ENCODE measurements around the gene MUCL3.
"Not testable (repeated sequence)": the region's sequence is repeated elsewhere in the genome, so short reads cannot be mapped to it uniquely, and the experiment has no call there.

Gene MUCL3

DNA sequence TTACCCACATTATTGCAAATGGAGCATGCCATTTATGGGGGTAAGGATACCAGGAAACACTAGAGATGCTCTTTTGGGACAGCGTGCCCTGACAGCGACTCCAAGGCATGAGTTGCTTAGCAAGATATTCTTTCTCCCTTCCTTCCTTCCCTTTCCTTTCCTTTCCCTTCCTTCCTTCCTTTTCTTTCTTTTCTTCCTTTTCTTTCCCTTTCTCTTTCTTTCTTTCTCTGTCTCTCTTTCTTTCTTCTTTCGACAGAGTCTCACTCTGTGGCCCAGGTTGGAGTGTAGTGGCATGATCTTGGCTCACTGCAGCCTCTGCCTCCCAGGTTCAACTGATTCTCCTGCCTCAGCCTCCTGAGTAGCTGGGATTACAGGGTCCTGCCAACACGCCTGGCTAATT lies 3.3 kb downstream of the MUCL3 start:
- no peak for DNase-seq (ENCODE audit: low read depth in 2 of 2)

DNA sequence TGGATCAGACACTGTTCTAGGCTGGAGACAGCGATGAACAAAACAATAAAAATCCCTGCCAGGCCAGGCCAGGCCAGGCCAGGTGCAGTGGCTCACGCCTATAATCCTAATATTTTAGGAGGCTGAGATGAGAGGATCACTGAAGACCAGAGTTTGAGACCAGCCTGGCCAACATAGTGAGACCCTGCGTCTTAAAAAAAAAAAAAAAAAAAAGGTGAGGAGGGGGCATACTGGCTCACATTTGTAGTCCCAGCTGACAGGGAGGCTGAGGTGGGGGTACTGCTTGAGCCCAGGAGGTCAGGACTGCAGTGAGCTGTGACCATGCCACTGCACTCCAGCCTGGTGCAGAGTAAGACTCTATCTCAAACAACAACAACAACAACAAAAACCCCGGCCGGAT lies 4.5 kb downstream of the MUCL3 start:
- DNase-seq (ENCODE audit: low read depth in 2 of 2) = no peak

DNA sequence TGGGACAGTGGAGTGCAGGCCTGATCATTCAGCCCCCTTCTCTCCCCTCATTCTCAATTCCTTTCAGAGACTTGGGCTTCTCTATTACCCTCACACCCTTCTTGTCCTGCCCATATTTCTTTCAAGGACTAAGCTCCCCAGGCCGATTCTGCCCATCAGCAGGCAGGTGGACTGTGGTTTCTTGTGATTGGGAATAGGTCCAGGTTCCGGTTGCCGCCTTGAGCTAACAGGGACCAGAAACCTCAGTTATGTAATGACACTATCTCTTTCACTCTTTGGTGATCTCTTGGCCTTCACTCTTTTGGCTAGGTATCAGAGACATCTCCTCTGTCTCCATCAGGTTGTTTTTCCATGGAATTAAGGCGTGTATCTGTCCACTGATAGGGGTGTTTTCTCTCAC lies 6.5 kb downstream of the MUCL3 start:
- DNase-seq (ENCODE audit: low read depth in 2 of 2) = no peak

DNA sequence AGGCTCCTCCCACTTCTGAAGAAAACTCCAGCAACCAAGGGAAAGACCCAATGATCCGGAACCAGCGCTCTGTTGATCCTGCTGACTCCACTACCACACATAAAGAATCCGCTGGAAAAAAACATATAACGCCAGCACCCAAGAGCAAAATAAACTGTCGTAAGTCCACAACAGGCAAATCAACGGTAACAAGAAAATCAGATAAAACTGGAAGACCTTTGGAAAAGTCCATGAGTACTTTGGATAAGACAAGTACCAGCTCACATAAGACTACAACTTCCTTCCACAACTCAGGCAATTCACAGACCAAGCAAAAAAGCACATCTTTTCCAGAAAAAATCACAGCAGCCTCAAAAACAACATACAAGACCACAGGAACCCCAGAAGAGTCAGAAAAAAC lies 8.0 kb downstream of the MUCL3 start:
- no peak for DNase-seq (ENCODE audit: low read depth in 2 of 2)

DNA sequence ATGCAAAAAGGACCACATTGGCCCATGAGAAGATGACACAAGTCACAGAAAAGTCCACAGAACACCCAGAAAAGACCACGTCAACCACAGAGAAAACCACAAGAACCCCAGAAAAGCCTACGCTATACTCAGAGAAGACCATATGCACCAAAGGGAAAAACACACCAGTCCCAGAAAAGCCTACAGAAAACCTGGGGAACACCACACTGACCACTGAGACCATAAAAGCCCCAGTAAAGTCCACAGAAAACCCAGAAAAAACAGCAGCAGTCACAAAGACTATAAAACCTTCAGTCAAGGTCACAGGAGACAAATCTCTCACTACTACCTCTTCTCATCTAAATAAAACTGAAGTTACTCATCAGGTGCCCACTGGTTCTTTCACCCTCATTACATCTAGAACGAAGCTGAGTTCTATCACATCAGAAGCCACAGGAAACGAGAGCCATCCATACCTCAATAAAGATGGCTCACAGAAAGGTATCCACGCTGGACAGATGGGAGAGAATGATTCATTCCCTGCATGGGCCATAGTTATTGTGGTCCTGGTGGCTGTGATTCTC lies 11.2 kb downstream of the MUCL3 start:
- no peak for DNase-seq (ENCODE audit: low read depth in 2 of 2)

DNA sequence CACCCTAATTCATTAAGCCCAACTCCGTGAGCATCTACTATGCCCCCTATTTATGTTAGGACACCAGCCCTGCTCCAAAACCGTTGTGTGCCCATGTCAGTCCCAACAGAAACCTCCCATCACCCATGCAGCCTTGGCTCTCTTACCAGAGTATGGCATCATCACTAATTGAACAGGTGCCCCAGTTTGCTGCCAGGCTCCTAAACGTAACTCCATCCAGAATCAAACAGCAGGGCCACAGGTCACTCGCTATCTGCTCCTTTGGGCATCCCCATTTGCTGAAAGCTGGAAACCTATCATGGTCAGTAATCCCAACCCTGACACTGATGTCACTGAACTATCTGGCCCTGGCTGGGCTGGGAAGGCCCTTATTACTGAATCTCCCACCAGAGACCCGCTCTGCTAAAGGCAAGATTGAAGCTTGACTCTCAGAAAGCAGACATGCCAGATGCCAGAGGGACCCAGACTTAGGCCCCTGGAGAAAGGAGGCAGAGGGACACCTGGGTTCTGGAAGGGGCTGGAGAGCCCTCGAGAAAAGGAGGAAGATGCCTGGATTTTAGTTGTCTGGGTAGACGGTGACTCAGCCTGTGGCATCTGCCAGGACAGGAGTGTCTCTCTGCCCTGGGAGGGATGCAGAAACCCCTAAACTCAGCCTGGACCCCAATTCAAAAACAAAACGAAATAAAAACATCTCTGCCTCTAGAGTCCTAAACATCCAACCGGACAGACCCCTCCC lies 14.0 kb downstream of the MUCL3 start:
- no peak for DNase-seq (ENCODE audit: low read depth in 2 of 2)

DNA sequence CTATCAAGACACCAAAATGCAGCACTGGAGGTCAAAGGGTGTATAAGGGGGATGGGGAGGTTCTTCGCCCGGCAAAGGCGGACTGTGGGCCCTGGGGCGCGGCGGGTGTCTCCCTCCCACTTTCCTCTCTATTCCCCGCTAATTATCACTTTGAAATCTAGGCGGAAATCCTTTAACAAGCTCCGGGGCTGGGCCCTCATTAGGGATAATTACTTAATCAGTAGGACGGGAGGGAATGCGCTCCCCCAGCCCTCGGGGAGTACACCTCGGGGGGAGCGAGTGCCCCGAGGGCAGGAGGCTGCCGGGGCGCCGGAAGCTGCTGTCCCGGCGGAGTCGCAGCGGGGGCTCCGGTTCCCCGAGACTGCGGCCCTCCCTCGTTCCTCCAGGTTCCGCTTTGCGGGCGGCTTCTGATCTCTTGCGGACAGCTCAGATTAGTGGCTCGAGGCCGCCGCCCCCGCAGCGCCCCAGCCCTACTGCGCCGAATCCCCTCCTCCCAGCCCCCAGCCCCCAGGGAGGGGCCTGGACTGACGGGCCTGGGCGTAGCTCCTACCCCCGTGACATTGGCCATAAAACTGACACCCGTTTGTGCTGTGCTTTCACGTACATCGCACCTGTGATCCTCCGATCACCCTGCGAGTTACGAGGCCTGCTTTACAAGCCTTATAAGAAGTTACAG lies 14.7 kb downstream of the MUCL3 start:
- peak; percentile 55 to 77 for DNase-seq (ENCODE audit: low read depth in 2 of 2)

DNA sequence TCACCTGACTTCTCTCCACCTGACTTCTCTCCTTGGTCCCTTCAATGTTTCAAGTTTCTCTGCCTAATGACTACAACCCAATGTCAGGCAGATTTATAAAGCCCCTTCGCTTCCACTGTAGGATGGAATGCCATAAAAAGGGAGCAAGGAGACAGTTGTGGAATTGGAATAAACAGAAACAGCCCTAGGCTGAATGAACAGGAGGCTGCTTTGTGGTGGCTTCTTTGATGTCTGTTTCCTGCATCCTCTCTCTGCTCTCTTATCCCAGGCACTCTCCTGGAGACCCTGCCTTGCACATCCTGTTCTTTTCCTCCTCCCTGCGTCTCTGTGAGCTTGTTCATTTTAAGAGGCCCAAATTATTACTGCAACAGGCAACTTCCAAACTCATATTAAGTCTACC lies 16.9 kb downstream of the MUCL3 start:
- no peak for DNase-seq (ENCODE audit: low read depth in 2 of 2)

DNA sequence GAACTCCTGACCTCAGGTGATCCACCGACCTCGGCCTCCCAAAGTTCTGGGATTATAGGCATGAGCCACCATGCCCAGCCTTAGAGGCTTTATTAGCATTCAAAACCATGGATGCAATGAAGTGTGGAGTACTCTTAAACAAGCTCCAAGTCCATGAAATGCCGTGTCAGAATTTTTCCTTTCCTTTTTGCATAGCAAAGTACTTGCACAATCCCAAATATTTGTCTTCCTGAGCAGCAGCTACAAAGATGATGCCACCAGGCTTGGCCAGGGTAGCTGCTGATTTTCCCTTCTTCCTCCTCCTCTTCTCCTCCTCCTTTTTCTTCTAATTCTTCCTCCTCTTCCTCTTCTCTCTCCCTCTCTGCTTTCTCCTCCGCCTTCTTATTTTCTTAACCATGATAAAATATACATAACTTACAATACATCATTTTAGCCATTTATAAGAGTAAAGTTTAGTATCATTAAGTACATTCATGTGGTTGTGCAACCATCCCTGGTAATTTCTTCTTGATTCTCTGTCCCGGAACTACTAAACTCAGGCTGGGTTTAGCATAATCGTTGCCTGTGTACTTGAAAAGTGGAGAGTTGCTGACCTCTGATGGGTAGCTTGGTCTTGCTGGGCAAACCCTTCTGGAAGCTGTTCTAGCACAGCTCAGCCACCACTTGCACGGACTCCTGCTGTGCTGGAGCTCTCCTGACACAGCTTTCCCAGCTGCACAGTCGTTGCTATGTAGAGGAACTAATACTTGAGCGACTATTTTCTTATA lies 20.3 kb downstream of the MUCL3 start:
- DNase-seq (ENCODE audit: low read depth in 2 of 2) = no peak

DNA sequence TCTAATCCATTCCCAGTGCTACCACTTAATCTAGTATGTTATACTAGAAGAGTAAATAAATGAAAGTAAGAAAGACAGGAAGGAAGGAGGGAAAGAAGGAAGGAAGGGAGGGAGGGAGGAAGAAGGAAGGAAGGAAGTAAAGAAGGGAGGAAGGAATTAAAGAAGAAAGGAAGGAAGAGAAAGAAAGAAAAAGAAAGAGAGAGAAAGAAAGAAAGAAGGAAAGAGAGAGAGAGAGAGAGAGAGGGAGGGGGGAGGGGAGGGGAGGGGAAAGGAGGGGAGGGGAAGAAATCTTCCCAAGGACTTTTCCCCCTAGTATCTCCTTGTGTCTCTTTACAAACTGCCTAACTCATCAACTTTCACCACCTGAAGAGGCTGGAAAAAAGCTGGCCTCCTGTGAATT lies 21.9 kb downstream of the MUCL3 start:
- DNase-seq (ENCODE audit: low read depth in 2 of 2) = no peak

DNA sequence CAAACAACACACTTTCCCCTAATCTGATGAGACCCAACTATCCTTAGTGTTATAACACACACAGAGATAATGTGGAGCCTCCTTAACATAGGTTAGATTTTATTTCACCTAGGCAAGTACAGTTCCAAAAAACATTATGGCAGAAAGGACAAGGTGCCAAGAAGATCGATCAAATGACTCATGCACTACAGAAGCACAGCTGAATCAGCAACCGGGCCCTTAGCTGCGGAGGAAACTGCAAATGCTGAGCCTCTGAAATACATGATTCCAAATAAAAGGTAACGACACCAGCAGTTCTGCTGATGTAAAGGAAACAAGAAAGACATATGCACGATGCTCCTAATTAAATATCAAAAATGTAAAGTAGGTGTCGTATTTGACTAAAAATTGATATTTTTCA lies 22.9 kb downstream of the MUCL3 start:
- DNase-seq (ENCODE audit: low read depth in 2 of 2) = no peak

DNA sequence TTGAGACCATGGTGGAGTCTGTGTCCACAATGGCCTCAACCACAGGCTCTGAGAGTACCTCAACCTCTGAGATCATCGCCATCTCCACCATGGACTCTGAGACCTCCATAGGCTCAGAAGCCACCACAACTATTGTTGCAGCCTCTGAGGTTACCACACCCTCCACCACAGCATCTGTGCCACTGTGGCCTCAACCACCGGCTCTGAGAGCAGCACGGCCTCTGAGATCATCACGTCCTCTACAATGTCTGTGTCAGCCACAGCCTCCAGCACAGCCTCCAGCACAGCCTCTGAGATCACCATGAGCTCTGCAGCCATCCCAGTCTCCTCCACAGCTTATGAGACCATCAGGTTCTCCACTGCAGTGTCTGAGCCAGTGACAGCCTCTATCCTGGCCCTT lies 23.3 kb downstream of the MUCL3 start:
- DNase-seq (ENCODE audit: low read depth in 2 of 2) = no peak

DNA sequence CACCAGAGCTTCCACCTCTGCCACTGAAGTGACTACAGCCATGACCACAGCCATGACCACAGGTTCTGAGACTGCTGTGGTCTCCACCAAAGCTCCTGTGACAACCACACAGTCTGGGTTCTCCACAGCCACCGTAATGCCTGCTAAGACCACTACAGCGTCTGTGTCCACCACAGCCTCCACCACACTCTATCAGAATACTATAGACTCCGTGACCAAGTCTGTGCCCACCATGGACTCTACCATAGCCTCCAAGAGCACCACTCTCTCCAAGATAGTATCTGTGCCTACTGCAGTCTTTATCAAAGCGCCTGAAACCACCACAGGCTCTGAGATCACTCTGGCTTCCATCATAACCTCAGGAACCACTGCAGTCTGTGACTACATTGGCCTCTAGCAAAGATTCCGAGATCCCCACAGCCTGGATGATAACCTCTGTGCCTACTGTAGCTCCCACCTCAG lies 24.4 kb downstream of the MUCL3 start:
- no peak for DNase-seq (ENCODE audit: low read depth in 2 of 2)

DNA sequence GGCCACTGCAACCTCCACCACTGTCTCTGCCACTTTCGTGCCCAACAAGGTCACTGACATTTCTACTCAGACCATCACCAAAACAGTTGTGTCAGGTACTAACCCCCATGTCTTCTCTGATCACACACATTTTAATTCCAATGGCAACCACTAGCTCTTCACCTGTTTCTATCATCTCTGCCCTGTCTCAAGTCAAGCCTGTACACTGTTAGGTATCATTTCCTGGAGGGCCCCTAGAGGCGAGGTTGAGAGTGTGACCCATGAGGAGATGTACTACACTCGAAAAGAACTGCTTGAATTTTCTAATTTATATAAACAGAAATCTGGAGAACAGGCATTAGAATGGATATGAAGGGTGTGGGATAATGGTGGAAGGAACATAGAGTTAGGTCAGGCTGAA lies 25.4 kb downstream of the MUCL3 start:
- no peak for DNase-seq (ENCODE audit: low read depth in 2 of 2)

DNA sequence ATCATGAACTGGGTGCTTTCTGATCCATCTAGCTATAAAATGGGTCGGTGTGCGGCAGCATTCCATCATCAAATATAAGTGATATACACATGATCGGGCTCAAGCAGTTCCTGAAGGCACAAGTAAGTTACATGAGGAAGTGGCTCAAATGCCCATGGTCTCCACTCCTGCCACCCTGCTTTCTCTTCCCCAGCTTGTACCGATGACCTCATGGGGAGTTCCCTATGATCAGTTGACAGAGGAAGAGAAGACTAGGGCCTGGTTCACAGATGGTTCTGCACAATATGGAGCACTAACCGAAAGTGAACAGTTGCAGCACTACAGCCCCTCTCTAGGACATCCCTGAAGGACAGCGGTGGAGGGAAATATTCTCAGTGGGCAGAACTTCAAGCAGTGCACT lies 28.4 kb downstream of the MUCL3 start:
- DNase-seq (ENCODE audit: low read depth in 2 of 2) = not testable (repeated sequence)

DNA sequence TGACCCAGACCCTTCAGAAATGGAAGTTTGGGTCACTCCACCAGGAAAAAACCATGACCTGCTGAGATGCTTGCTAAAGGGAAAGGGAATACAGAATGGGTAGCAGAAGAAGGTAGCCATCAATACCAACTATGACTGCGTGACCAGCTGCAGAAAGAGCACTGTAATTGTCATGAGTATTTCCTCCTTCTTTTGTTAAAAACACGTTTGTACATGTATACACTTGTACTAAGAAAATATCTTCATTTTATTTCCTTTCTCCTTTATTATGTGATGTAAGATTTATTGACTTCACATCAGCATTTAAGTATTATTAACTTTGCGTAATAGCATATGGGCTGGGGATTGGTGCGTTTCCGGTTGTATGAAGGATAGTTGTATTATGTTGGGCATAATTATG lies 30.2 kb downstream of the MUCL3 start:
- no peak for DNase-seq (ENCODE audit: low read depth in 2 of 2)

DNA sequence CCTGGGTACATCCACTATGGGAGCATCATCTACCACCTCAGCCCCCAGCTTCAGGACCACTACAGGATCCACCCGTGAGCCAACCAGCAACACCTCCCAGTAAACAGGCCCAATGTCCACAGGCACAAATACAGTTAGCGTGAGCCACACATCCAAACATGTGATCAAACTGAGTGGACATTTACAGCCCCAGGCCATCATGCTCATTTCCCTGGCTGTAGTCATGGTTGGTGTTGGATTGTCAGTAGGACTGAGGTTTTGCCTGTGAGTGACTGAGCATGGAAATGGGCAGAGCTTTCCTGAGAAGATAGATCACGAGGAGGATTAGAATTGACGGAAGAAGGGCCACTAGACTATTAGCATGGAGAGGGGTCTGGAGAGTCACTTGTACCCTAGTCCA lies 32.0 kb downstream of the MUCL3 start:
- DNase-seq (ENCODE audit: low read depth in 2 of 2) = no peak

DNA sequence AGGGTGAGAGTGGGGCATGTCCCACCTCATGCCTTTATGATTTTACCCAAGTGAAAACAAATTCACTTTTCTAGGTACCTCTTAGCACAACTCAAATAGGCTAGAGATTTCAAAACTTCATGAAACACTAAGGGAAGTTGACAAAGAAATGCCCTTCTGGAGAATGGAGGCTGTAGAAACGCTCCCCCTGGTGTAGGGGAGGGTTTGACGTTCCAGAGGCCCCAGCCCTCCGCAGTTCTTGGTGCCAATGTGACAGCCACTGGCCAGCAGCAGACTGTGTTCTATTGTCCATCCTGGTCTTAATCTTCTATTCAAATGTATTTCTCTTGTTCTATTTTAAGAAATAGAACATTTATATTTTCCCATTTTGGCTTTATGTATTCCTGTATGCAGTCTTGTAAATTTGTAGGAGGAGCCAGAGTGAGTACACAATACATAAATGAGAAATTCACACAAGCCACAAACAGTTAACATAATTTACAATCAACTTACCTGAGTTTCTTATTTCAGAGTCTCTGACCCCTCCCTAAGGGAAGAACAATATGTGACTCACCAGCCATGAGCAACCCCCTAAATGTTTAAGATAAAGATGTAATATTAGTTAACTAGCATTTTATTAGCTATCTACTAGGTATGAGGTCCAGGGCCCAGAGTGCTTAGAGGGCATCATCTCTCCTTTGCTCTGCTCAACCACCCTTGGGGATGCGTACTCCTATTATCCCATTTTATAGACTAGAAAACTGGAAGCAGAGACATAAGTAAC lies 33.9 kb downstream of the MUCL3 start:
- DNase-seq (ENCODE audit: low read depth in 2 of 2) = no peak

DNA sequence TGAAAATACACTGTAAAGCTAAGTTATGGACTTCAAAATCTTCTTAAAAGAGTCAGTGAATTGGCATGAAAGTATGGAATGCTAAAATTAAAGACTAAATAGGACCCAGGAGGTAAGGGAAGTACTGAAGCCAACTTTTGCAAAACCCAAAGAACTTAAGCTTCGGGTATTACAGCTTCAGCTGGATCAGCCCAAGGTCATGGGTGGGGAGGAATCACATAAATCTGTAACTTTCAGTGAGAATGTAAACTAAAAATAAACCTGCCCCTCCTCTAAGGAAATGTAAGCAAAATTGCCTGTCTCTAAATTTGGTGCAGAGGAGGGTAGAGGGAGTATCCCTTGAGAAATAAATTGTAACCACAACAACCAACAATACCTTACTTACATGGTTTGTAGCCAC lies 38.4 kb downstream of the MUCL3 start:
- no peak for DNase-seq (ENCODE audit: low read depth in 2 of 2)

DNA sequence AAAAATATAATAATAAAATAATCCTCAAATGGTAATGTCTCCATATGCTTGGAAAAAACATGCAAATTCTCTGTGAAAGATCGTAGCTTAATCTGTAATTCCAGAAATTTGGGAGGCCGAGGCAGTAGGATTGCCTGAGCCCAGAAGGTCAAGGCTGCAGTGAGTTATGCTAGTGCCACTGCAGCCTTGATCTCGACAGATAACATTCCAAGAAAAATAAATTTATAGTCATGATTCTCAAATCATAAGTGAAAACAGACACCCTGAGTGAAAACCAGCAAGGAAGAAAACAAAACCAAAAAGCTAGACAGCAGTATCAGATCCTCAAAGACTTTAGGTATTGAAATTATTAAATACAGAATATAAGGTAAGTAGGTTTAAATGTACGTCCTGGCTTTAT lies 38.9 kb downstream of the MUCL3 start:
- no peak for DNase-seq (ENCODE audit: low read depth in 2 of 2)

DNA sequence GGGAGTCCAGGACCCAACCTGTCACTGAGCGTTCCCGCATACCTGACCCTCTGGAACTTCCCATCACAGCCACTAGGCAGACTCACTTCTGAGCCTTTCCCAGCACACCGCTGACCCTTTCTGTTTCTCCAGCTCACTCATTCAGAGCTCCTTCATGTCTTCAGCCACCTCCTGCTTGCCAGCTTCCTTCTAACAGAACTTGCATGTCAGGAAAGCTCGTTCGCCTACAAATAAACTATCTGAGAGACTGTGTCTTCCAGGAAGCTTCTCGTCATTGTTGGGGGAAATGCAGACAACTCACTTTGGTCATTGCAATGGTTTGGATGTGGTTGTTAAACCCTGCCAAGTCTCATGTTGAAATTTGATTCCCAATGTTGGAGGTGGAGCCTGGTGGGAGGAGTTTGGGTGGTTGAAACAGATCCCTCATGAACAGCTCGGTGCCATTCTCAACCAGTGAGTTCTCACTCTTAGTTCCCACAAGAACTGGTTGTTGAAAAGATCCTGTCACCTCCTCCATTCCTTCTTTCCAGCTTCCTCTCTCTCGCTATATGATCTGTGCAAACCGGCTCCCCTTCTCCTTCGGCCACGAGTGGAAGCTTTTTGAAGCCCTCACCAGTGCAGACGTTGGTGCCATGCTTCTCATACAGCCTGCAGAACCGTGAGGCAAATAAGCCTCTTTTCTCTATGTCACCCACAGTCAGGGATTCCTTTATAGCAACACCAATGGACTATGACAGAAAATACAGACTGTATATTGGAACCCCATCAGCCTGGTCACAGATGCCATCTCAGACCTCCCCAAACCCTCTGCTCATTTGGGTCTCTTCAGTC lies 41.4 kb downstream of the MUCL3 start:
- DNase-seq (ENCODE audit: low read depth in 2 of 2) = no peak
